CD4-positive, alpha-beta T cell treated with Interleukin-17A for 1 hour (primary cell): ENCODE measurements around the gene MED25.

ENCODE experiments used
- DNase-seq: peaks from one replicate; pipeline ENCODE4 v3.0.0-alpha.2; 2020

Gene MED25

GRCh38 chr19:49845414-49845813 is 27.3 kb downstream of the MED25 start:
- DNase-seq, result no peak

- DNase-seq, result no peak
These were observed 28.3 kb downstream of the MED25 start for GRCh38 chr19:49846408-49846807.

- peak; percentile 49 for DNase-seq
These were observed 29.9 kb downstream of the MED25 start for GRCh38 chr19:49847731-49848696.

GRCh38 chr19:49848938-49849337 is 30.8 kb downstream of the MED25 start:
- DNase-seq, result no peak

GRCh38 chr19:49849433-49850220 is 31.5 kb downstream of the MED25 start:
- DNase-seq, result no peak

GRCh38 chr19:49850221-49850486 is 32.1 kb downstream of the MED25 start:
- no peak for DNase-seq

- peak; percentile 90 for DNase-seq
These were observed 32.6 kb downstream of the MED25 start, which contains the start of gene PTOV1 for GRCh38 chr19:49850487-49851342. Gene PTOV1 (plus strand): TSS chr19:49851159.

GRCh38 chr19:49851456-49852259 is 33.6 kb downstream of the MED25 start:
- DNase-seq, result peak; percentile 46

GRCh38 chr19:49852631-49853126 is 34.6 kb downstream of the MED25 start:
- no peak for DNase-seq

GRCh38 chr19:49853852-49854377 is 35.8 kb downstream of the MED25 start:
- no peak for DNase-seq

- DNase-seq, result no peak
These were observed 36.5 kb downstream of the MED25 start for GRCh38 chr19:49854378-49855263.

GRCh38 chr19:49855277-49855675 is 37.2 kb downstream of the MED25 start:
- no peak for DNase-seq

GRCh38 chr19:49855676-49856573 is 37.8 kb downstream of the MED25 start:
- DNase-seq, result no peak

GRCh38 chr19:49856574-49857021 is 38.5 kb downstream of the MED25 start:
- no peak for DNase-seq

GRCh38 chr19:49857061-49857837 is 39.2 kb downstream of the MED25 start:
- DNase-seq, result no peak

GRCh38 chr19:49857838-49858087 is 39.7 kb downstream of the MED25 start:
- no peak for DNase-seq

GRCh38 chr19:49858088-49858985 is 40.2 kb downstream of the MED25 start:
- no peak for DNase-seq
